PC-9 (cell line): ENCODE data around the gene LDAH. TPM values are rescaled to one million over a fixed set of nuclear protein-coding genes. Genes with fewer than 3 reads are reported as not detected.
A peak's percentile ranks its signal among the peaks of the same experiment; 100 is the strongest.
"Not testable (repeated sequence)": the region's sequence is repeated elsewhere in the genome, so short reads cannot be mapped to it uniquely, and the experiment has no call there.

Experiments
- BruUV-seq: library from RNA; stranded (reverse); fragments of 400-500 nt; replicated peaks from 2 replicates; lab custom pipeline; 2021; lab: Mats Ljungman, UMichigan
- CTCF ChIA-PET: fragments of 300-600 bp; sonication (Branson Sonifier 250); formaldehyde crosslinking; loops from one replicate; lab custom pipeline; 2022; ENCODE audit warnings: antibody characterized with exemption; lab: Charles Lee
- POLR2A ChIA-PET: fragments of 300-600 bp; sonication (Branson Sonifier 250); formaldehyde crosslinking; loops from one replicate; lab custom pipeline; 2022; ENCODE audit warnings: antibody characterized with exemption; ENCODE audit not compliant: unreplicated experiment; lab: Charles Lee
- DNase-seq, 2 experiments: peaks; one replicate each; pipeline versions ENCODE4 v3.0.0 to v3.0.0-alpha.2; 2015 to 2022; ENCODE audit warnings: mixed read lengths in 1 of 2
- H2AFZ ChIP-seq: fragments of 200-600 bp; sonication (generic); 2 replicates; pipeline ENCODE4 v1.8.1; 2017; ENCODE audit warnings: antibody characterized with exemption
- H3F3A ChIP-seq: fragments of 200-600 bp; sonication (generic); 2 replicates; pipeline ENCODE4 v1.8.1; 2017; ENCODE audit warnings: antibody characterized with exemption, mild to moderate bottlenecking, low read depth; ENCODE audit not compliant: insufficient read depth
- H3K27ac ChIP-seq: fragments of 200-600 bp; sonication (generic); 2 replicates; pipeline ENCODE4 v1.6.1; 2016; ENCODE audit warnings: mixed run types
- H3K27me3 ChIP-seq: fragments of 200-600 bp; sonication (generic); 2 replicates; pipeline ENCODE4 v1.6.1; 2016; ENCODE audit warnings: low read depth, mixed run types; ENCODE audit not compliant: insufficient read depth
- H3K36me3 ChIP-seq: fragments of 200-600 bp; sonication (generic); 2 replicates; pipeline ENCODE4 v1.6.1; 2016; ENCODE audit warnings: low read depth, mixed run types
- H3K4me1 ChIP-seq: fragments of 200-600 bp; sonication (generic); replicated peaks from 2 replicates; pipeline ENCODE4 v1.6.1; 2016; ENCODE audit warnings: mixed run types; ENCODE audit not compliant: insufficient read depth
- H3K4me2 ChIP-seq: fragments of 200-600 bp; sonication (generic); 2 replicates; pipeline ENCODE4 v1.6.1; 2017; ENCODE audit warnings: mixed run types
- H3K4me3 ChIP-seq: fragments of 200-600 bp; sonication (generic); 2 replicates; pipeline ENCODE4 v1.6.1; 2016; ENCODE audit warnings: mixed run types
- H3K79me2 ChIP-seq: fragments of 200-600 bp; sonication (generic); 2 replicates; pipeline ENCODE4 v1.6.1; 2017; ENCODE audit warnings: low read depth, mixed run types
- H3K9me2 ChIP-seq: fragments of 200-600 bp; sonication (generic); 2 replicates; pipeline ENCODE4 v1.8.1; 2017; ENCODE audit warnings: mild to moderate bottlenecking; ENCODE audit not compliant: insufficient read depth
- H3K9me3 ChIP-seq: fragments of 200-600 bp; sonication (generic); 2 replicates; pipeline ENCODE4 v1.8.1; 2016; ENCODE audit warnings: low read depth; ENCODE audit not compliant: insufficient read depth
- H4K20me1 ChIP-seq: fragments of 200-600 bp; sonication (generic); 2 replicates; pipeline ENCODE4 v1.8.1; 2017; ENCODE audit not compliant: insufficient read depth
- CTCF ChIP-seq: fragments of 200-600 bp; sonication (generic); conservative IDR thresholded peaks from 2 replicates; pipeline ENCODE4 v1.6.1; 2017; ENCODE audit warnings: mixed run types, antibody characterized with exemption, mild to moderate bottlenecking, moderate library complexity
- EZH2 ChIP-seq: fragments of 200-600 bp; sonication (generic); IDR thresholded peaks from 2 replicates; pipeline ENCODE4 v1.8.0; 2017; ENCODE audit warnings: antibody characterized with exemption, low read depth
- intact Hi-C: fragments of 100-400 bp; cut with micrococcal nuclease; formaldehyde crosslinking; loops from one replicate; pipeline ENCODE4 v1.10.0; 2022; ENCODE audit not compliant: unreplicated experiment
- total RNA-seq: library from RNA; stranded (reverse); gene quantifications from 2 replicates; pipeline ENCODE4 v1.2.3, GENCODE V29; 2021

The LDAH gene
- total RNA-seq, 1 experiment from 2014 or later, result 18.3 TPM

DNA sequence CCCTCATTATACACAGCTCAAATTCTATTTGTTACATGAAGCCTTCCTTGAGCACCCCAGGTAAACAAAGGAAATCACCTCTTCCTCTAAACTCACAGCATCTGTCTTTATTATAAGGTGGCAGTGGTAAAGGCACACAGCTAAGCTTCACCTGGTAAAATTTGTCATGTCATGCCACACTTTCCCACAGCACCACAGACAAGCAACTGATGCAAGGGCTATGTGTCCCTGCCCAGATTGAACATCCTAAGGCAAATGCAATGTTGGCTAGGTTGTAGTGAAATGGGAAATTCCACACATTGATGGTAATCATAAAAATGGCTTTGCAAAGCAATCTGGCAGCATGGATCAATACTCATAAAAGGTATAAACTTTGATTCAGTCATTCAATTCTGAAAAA, 18.9 kb downstream of the LDAH start:
- no peaks in the 10 kb centered on the region for H3K9me2 ChIP-seq
- intact Hi-C loops, result no loop called here
- POLR2A ChIA-PET, result no interaction called here
- H3K4me1 ChIP-seq, result no peaks in the 10 kb centered on the region
- no peak for DNase-seq
- 0 out of 2 replicates have a peak, but pooled peaks cover 3% of the 10 kb centered on the region for H4K20me1 ChIP-seq
- H3F3A ChIP-seq, result no peaks in the 10 kb centered on the region
- BruUV-seq, result no TSS peak
- CTCF ChIA-PET, result no interaction called here
- no peak overlapping the region for H3K4me2 ChIP-seq
- H3K36me3 ChIP-seq, result no peaks in the 10 kb centered on the region
- H3K4me3 ChIP-seq, result no peak overlapping the region
- no peak overlapping the region for H3K27ac ChIP-seq
- H2AFZ ChIP-seq, result no peak overlapping the region
- no peaks in the 10 kb centered on the region for H3K27me3 ChIP-seq
- no peaks in the 10 kb centered on the region for H3K79me2 ChIP-seq
- H3K9me3 ChIP-seq, result no peaks in the 10 kb centered on the region
- no peak for TF ChIP-seq EZH2

DNA sequence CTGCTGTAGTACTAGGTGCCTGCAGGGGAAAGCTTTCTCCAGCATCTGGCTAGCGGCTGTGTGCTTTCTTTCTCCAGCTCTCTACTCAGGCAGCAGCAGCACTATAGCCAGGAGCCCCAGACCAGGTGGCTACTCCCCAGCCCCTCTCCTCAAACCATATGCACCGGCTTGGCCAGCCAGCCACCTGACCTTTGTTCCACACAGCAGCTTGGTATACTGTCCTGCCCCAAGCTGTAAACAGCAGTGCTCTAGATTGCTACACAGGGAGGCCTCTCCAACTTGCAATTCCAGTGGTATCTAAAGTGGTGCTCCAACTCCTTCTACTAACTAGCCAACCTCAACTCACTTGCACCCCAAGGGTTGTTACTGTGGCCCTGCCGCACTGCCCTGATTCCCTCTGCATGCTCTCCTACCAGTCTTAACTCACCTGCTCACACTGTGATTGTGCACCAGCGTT, 19.6 kb downstream of the LDAH start:
- Histone ChIP-seq H3K36me3 (no peaks in the 10 kb centered on the region), H3K27ac (no peak overlapping the region), H3K4me3 (no peak overlapping the region), H2AFZ (no peak overlapping the region), H3K4me1 (no peaks in the 10 kb centered on the region), H3K79me2 (no peaks in the 10 kb centered on the region), H3K27me3 (no peaks in the 10 kb centered on the region), H3K9me3 (no peaks in the 10 kb centered on the region), H3F3A (no peaks in the 10 kb centered on the region), H3K4me2 (no peak overlapping the region), H4K20me1 (0 out of 2 replicates have a peak, but pooled peaks cover 3% of the 10 kb centered on the region), H3K9me2 (no peaks in the 10 kb centered on the region)
- no TSS peak for BruUV-seq
- CTCF ChIA-PET, result no interaction called here
- no peak for TF ChIP-seq EZH2
- no peak for TF ChIP-seq CTCF
- intact Hi-C loops, result no loop called here
- POLR2A ChIA-PET, result no interaction called here
- DNase-seq, result no peak

DNA sequence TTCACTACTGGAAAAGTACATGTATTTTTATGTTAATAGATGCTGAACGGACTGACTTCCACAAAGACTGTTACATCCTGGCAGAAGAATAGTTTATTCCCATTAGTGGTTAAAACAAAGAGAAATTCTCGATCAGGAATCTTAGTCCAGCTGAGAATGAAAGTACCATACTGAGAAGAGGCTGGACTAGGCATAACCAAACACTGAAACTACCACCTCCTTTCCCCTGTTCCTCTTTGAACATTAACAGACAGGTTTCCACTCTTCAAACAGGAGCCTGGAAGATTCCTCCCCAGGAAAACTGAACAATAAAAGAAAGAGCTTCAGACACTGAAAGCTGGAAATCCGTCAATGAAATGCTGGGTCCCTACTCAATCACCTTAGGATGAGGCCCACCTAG, 25.8 kb downstream of the LDAH start:
- H2AFZ ChIP-seq, result no peak overlapping the region
- no peaks in the 10 kb centered on the region for H3K79me2 ChIP-seq
- peaks cover 15% of the 10 kb centered on the region; the same call in 1 of the 2 replicates for H3K36me3 ChIP-seq
- H3K9me2 ChIP-seq, result no peaks in the 10 kb centered on the region
- no peak for TF ChIP-seq EZH2
- no peaks in the 10 kb centered on the region for H3K27me3 ChIP-seq
- no peaks in the 10 kb centered on the region for H3K9me3 ChIP-seq
- ChIA-PET POLR2A (no interaction called here), CTCF (no interaction called here)
- no peaks in the 10 kb centered on the region for H4K20me1 ChIP-seq
- peak overlapping the region; percentile 70 for H3K27ac ChIP-seq
- no TSS peak for BruUV-seq
- H3K4me2 ChIP-seq, result peak overlapping the region; percentile 35; the same call in 1 of the 2 replicates
- H3F3A ChIP-seq, result peaks cover 7% of the 10 kb centered on the region
- DNase-seq, result no peak
- peaks cover 21% of the 10 kb centered on the region for H3K4me1 ChIP-seq
- intact Hi-C loops, result no loop called here
- no peak overlapping the region for H3K4me3 ChIP-seq

DNA sequence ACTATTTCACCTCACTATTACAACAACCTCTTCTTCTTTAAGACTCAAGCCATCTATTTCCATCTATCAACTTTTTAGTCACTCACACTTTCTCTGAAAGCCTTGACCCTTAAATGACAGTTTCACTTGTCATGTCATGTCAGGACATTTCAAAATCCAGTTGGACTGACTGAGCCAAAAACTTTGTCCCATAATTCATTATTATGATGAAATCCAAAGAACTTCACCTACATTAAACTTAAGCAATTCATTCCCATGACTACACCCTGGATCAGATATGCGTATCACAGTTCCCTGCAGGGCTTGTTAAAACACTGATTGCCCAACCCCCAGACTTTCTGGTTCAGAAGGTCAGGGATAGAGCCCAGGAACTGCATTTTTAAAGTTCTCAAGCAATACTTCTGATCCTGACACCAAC, 26.5 kb downstream of the LDAH start:
- H4K20me1 ChIP-seq, result no peaks in the 10 kb centered on the region
- H3K4me3 ChIP-seq, result no peak overlapping the region
- peak overlapping the region; percentile 35 for H3K4me2 ChIP-seq
- H3K9me2 ChIP-seq, result no peaks in the 10 kb centered on the region
- H3K9me3 ChIP-seq, result no peaks in the 10 kb centered on the region
- H3K79me2 ChIP-seq, result no peaks in the 10 kb centered on the region
- H3F3A ChIP-seq, result peaks cover 7% of the 10 kb centered on the region
- ChIA-PET CTCF (no interaction called here), POLR2A (no interaction called here)
- H3K27me3 ChIP-seq, result no peaks in the 10 kb centered on the region
- peak in 1 of 2 experiments; percentile 90 for DNase-seq
- intact Hi-C loops, result no loop called here
- peaks cover 21% of the 10 kb centered on the region for H3K4me1 ChIP-seq
- peak overlapping the region; percentile 70 for H3K27ac ChIP-seq
- no peak overlapping the region for H2AFZ ChIP-seq
- TF ChIP-seq EZH2 (no peak), CTCF (no peak)
- no TSS peak for BruUV-seq
- peaks cover 15% of the 10 kb centered on the region; the same call in 1 of the 2 replicates for H3K36me3 ChIP-seq

DNA sequence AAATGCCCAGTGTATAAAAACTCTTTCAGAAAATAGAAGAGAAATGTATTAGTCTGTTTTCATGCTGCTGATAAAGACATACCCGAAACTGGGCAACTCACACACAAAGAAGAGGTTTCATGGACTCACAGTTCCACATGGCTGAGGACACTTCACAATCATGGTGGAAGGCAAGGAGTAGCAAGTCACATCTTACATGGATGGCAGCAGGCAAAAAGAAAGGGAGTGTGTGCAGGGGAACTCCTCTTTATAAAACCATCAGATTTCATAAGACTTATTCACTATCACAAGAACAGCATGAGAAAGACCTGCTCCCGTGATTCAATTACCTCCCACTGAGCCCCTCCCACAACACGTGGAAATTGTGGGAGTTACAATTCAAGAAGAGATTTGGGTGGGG, 29.0 kb downstream of the LDAH start:
- H3K27me3 ChIP-seq, CTCF ChIA-PET, DNase-seq, H3K4me3 ChIP-seq, H2AFZ ChIP-seq, H3K27ac ChIP-seq, POLR2A ChIA-PET, intact Hi-C loops, H3F3A ChIP-seq, H3K9me3 ChIP-seq, H3K9me2 ChIP-seq, H4K20me1 ChIP-seq, H3K4me2 ChIP-seq, BruUV-seq, H3K79me2 ChIP-seq: not testable (repeated sequence)
- Histone ChIP-seq H3K4me1 (peaks cover 21% of the 10 kb centered on the region), H3K36me3 (peaks cover 15% of the 10 kb centered on the region; the same call in 1 of the 2 replicates)
